Dedifferentiated amniotic fluid mesenchymal stem cell (primary cell): ENCODE results near the gene NCOA4.
A peak's percentile ranks its signal among the peaks of the same experiment; 100 is the strongest.
"Not testable (repeated sequence)": the region's sequence is repeated elsewhere in the genome, so short reads cannot be mapped to it uniquely, and the experiment has no call there.

ENCODE experiments used
- DNase-seq: peaks from one replicate; pipeline ENCODE4 v3.0.0-alpha.2; 2016; ENCODE audit errors: extremely low spot score

Gene NCOA4

DNA sequence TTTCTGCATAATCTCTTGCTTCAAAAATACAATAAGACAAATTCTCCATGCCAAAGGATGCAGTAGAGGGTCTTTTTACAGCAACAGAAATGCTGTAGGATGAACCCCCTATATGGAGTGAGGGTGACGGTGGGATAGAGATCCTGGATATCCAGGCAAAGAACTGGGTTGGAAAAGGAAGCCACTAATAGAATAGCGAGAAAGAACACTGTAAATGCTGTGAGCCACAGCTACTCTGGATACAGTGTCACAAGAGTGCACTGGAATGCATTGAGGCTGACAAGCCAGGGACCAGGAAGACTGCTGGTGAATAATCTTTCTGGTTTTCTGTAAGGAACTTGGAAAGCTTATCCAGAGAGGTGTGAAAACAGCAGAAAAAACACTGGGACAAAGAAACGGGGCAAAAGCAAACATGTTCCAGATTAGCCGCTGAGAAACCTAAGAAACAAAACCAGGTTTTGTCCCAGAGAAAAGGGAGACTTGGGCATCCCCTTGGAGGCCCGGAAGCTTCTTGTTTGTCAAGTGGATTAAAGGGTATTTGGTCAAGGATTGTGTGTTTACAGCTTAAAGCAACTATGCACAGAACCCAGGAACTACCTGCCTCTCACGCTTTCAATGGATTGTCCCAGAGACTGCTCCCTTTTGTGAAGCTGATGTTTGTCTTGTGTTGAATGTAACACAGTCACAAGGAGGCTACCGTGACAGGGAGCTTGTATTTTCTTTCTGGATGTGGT, 21.8 kb upstream of the NCOA4 start:
- DNase-seq = no peak

DNA sequence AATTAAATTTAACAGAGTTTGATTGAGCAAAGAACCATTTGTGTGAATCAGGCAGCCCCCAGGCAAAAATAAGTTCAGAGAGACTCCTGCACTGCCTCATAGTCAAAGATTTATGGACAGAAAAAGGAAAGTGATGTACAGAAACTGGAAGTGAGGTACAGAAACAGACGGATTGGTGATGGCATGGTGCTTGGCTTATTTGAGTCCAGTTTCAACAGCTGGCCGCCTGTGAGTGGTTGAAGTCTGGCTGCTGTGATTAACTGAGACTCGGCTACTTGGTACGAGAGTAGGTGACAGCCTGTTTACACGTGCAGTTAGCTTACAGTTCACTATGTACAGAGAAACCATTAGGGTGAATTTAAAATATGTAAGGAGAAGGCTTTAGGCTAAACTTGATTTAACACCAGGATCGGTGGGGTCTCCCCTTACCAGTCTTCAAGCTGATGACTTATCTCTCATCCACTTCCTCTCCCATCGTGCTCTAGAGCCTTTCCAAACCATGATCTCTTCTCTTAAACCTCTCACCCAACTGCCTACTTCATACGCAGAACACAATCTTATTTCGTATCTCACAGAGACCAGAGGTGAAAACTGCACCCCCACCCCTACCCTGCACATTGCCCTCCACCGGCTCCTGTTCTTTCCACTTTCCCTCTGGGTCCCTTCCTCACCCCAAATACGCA, 20.7 kb upstream of the NCOA4 start:
- DNase-seq = no peak

DNA sequence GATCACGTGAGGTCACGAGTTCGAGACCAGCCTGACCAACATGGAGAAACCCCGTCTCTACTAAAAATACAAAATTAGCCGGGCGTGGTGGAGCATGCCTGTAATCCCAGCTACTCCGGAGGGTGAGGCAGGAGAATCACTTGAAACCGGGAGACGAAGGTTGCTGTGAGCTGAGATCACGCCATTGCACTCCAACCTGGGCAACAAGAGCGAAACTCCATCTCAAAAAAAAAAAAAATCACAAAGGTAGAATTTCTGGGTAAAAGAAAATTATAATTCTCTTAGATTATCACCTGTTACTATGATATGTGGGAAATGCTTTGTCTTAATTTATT, 19.0 kb upstream of the NCOA4 start:
- not testable (repeated sequence) for DNase-seq

DNA sequence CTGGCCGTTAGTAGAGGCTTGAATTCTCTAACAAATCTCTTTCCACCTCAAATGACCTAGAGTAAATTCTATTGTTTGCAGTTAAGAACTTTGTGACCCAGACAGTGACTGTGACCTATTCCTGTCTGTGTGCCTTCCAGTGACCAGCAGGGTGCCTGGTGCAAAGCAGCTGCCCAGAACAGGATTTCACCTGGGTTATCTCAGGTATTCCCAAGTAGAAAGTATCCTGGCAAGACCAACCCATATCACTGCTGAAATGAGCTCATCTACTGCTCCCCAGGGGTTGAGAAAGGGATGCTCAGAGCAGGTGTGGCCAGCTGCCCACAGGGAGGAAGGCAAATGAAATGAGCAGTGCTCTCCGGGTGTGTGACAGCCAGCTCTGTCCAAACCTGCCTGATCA, 17.7 kb upstream of the NCOA4 start:
- DNase-seq = no peak

DNA sequence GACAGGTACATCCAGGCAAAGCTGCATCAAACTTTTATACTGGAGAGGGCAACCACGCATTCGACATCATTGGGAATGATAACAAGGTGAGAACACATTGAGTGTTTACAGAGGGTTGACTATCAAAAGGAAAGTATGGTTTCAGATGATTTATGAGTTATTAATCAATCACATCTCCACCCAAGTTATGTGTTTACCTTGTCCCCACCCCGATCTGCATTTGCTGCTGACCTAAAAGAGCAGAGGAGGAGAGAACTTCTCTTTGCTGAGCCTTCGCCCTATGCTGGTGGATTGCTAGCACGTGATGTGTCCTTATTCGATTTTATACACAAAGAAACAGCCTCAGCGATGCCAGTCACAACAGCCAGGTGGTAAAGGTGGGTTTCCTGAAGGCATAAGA, 15.8 kb upstream of the NCOA4 start, which contains the start of gene MSMB:
Gene MSMB (minus strand): TSS at position 9 of the 400 bp plus-strand sequence. CDS start 32 bp downstream, outside the sequence.
- DNase-seq = no peak

DNA sequence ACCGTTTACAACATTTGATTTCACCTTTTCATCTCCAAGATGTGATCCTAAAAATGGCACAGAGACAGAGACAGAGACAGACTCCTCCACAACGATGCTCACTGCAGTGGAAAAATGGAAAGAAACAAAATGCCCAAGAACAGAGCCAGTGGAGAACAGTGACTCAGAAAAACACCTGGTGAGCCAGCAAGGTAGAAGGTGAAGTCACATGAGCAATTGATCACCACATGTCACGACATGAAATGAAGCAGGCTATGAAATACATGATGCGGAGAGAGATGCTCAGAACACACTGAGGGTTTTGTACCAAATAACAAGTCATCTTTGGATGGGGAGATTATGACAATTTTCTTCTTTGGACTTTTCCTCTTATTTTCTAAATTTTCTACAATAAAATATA, 12.1 kb upstream of the NCOA4 start:
- no peak for DNase-seq

DNA sequence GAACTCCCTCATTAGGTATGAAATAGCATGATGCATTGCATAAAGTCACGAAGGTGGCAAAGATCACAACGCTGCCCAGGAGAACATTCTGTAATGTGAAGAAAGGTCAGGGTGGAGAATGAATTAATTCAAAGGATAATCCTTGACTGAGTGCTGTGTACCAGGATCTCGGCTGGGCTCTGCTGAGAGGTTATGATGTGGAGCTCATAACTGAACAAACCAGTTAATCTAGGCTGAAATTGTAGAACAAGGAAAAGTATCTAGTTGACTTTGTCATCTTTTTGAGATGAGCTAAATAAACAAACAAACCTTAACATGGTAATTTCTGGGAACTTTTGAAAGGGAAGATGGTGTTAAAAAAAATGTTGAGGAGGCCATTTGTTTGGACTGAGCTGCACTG, 9.6 kb upstream of the NCOA4 start:
- no peak for DNase-seq

DNA sequence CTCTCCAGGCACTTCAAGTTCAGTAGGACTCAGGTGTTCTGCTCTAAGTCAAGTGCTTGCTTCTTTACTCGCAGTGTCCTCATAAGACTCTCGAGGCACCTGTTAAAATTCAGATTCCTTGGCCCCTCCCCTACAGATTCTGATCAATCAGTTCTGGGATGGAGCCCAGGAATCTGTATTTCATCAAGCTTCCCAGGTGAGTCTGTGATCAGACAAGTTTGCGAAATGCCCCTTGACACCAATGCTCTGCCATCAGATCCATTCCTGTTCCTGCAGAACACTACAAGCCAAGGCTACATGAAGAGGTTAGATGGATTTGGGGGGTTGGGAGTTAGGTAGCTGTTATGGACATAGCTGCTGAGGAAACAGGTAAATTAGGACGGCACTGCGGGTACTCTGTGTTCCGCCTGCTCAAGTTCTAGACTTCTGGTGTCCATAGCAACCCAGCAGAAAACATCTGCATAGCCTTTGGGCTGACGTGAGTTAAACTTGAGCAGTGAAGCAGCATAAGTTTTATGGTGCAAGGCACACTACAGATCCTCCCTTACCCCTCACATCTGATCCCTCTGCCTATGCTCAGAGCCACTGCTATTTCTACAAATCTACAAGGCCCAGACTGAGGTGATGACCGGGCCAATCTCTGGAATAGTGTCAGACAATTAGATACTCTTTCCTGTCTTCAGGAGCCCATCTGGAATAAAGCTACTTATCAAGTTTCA, 6.8 kb upstream of the NCOA4 start:
- DNase-seq = no peak

DNA sequence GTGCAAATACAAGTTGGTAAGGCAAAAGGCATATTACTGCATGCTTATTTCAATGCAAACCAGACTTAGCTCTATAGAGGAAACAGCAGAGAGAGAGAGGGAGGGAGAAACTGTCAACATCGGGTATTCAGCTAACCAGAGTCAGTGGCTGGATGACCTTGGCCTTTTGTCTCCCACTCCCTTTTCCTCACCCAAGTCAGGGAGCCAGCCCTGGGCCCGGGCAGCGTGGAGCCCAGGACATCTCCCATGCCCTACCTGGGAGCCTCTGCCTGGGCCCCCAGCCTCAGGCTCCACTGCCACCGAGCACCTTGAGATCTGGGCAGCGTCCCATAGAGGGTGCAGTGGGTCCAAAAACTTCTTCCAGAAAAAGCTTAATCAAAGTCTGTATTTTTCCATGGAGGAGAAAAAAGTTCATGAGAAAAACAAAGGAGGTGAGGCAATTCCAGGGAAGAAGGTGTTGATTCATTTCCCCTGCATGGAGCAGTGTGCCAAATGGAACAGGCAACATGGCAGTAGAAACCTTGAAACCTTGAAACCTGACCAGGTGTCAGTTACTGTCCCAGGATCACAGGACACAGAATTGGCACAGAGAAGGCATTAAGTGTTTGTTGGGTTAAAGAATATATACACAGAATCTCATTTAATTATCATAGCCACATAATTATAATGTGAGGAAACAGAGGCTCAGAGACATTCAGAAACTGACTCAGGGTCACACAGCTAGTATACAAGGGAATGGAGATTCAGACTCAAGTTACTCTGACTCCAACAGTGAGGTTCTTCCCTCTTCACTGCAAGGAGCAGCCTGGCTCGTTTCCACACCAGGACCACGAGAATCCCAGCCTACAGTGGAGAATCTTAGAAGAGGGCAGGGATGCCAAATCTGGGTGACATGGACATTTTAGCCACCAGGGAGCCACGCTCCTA, 5.8 kb upstream of the NCOA4 start:
- no peak for DNase-seq

DNA sequence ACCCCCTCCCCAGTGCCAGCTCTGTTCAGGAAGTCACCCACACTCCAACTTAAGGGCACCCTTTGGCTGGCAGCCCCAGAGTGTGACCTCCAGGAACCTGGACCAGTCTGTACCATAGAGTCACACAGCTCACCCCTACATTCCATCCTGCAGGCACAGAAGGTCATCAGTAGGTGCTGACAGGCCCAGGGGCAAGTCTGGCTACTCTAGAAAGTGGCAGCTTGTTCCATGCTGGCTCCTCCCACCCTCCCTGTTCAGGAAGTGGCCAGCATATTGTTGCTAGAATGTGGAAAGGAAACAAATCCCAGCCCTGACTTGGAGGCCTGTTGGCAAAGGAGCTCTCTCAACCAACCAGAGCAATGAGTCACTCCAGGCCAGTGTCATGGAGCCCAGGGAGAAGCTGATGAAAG, 3.2 kb upstream of the NCOA4 start:
- peak; percentile 26 for DNase-seq

DNA sequence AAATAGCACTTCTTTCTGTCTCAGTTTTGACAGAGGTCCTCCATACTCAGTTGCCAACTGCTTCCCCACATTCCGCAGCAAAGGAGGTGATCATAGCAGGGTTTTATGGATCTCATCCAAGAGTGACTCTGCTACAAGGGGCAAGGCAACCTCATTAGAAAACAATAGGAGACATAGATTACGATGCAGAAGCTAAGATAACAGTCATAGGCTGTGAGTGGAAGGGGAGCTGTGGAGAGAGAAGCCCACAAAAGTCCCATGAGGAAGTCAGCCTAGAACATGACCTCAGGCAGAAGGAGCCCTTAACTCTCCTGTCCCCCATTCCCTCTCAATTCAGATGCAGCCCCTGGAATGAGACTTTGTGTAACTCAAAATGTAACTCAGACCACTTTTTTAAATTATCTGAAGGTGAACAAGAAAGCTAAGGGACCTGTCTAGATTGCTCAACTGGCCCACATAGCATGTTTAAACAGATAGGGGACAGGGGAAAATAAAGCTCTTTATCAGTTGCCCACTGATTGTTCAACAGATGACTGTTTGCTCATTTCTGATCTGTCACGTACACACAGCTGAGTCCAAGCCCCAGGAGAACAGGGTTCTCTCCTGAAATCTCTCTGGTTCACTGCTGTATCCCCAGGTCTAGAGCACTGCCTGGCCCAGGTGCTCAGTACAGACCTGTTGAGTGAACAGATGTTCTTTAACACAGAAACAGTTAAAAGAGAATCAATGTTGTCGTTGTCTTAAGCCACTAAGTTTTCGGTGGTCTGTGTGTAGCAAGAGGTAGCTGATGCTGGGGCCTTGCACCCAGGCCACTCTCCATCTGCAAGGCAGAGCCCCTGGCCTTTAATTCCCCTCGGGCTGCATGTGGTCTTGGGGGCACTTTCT, 1.5 kb upstream of the NCOA4 start:
- no peak for DNase-seq

DNA sequence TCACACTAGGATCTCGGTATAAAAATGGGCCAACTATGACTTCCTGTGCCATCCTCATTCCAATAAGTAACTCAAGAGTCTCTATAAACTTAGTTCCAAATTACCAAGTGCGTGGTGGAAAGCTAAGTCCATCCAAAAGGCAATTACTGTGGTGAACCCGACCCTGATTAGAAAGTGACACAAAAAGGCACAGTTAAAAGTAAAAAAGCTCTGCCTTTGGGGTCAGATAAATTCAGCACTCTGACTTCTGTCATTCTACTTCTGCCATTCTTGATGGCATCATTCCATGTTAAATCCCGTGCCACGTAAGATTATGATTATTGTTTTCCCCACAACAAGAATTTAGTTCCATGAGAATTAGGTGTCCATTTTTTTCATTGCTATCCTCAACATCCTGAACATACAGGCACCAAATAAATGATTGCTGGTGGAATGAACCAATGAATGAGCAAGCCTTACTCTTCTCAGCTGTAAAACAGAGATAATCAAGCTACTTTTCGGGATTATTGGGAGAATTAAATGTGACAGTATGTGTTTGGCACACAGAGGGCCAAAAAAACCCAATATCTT, 877 bp downstream of the NCOA4 start:
- DNase-seq = no peak

DNA sequence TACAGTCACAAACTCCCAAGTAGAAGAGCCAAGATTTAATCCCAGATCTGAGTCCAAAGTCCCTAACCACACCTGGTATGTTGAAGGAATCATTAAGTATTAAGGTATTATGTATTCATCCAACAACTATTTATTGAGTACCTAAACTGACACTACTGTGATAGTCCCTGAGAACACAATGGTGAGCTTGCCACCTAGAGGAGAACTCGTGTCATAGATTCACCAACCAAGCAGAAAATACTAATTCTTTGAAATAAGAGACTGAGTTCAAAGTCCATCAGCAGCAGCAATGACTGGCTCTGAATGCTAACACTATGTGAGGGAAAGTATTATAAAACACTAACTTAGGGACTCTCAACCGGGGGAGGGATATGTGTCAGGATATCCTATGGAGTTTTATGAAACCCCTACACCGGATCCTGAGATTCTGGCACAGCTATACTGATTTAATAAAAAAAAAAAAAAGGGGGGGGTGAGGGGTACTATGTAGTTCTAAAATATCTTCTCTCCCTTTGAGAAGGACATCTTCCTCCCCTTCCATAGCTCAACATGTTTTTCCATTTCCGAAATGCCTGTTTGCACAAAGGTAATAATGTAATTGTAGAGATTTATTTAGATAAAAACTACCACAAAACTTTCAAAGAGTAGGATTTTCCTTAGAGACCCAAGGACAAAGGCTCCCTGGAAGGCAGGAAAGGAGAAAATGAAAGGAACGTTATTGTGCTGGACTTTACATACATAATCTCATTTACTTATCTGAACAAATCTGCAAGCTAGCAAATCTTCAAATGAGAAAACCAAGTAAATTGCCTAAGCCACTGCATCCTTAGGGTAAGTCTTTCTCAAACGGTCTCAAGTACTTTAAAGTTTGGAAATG, 1.6 kb downstream of the NCOA4 start:
- peak; percentile 55 for DNase-seq

DNA sequence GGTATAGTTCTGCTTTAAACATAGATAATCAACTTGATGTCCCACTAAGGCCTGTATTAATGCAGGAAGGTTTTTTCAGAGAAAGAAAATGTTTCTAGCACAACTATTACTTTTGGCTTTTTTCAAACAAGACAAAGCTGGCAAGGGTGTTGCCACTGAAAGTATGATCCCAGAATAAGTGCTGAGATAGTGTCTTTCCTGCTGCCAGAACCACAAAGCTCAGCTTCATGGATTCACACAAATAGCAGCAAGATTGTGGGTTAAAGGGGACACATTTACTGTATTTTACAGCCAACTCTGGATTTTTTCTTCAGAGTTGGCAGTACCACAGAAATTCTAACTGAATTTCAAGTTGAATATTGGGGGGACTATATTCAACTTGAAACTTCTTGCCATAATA, 4.3 kb downstream of the NCOA4 start:
- no peak for DNase-seq

DNA sequence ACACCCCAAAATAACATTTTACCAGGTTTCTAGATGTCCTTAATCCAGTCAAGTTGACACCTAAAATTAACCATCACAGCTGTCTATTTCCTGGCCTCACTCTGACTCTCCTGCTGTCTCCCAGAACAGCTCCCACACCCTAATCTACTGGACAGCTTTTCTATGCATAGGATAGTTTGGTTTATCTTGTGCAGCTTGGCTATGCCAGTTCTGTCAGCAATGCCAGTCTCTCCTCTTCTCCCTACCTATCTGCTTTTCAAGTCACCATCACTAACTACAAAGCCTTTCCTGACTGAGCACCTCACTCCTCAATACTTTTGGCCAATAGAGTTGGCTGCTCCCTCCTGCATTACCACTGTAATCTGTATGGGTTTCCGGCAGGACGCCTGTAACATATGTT, 5.0 kb downstream of the NCOA4 start:
- DNase-seq = no peak

DNA sequence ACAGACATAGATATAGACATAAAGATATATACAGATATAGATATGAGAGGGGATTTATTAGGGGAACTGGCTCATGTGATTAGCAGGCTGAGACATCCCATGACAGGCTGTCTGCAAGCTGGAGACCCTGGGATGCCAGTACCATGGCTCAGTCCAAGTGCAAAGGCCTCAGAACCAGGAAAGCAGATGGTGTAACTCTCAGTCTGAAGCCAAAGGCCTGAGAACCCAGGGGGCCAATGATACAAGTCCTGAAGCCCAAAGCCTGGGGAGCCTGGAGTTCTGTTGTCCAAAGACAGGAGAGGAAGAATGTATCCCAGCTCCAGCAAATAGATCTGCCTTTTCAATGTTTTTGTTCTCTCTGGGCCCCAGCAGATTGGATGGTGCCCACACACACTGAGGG, 5.5 kb downstream of the NCOA4 start:
- no peak for DNase-seq

DNA sequence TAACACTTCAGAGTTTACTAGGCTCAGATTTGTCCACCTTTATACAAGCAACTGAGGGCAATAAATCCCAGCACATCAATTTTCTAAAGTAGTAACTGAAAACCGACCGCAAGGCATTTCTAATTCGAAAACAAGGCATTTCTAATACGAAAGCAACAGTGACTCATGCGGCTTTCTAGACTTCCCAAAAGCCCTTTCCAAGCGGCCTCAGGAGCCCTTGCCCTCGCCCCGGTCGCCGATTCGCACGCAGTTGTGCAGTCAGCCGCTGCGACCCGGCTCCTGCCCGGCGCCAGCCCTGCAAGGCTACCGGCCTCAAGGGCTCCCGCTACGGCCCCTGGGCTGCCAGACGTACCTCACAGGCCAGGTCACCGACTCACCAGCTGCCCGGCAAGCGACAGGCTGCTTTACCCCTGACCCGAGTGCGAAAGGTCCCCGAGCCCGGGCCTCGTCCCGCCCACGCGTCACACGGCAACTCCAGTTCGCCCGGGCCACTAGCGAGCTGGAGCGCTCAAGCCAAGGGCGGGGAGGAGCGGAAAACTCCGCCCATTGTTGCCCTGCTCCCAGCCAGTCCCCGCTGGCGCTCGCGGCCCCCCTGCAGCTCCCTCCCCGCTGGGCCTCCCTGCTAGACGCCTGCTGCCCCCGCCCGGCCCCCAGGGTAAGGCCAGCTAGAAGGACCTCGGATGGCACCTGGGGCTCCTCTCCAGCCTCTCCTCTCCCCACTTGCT, 7.3 kb downstream of the NCOA4 start:
- DNase-seq = peak; percentile 86

DNA sequence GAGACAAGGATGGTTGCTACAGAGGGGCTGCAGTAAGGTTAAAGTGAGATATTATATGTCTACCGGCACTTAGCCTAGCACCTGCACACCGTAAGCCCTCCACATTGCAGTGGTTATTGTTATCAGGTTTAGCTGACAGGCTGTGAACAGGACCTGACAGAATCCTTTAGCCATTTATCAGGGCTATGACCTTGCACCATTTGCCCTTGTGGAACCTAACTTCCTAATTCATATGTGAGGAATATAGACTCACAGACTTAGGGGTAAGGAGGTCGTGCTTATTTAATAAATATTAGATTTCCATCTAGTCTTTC, 10.1 kb downstream of the NCOA4 start:
- DNase-seq = no peak
